Mesenchymal stem cell (in vitro differentiated cells and primary cell): ENCODE results near the gene AR.

Experiments used
- DNase-seq: peaks from one replicate; pipeline ENCODE4 v3.0.0-alpha.2; 2013
- H2AFZ ChIP-seq: one replicate; pipeline ENCODE4 v1.6.1; 2013; ENCODE audit warnings: low read depth, mild to moderate bottlenecking, control low read depth, inconsistent platforms, low read length, moderate library complexity
- H2AK5ac ChIP-seq: 2 replicates; pipeline ENCODE4 v1.6.1; 2013; ENCODE audit warnings: low read length, moderate library complexity, mild to moderate bottlenecking, inconsistent platforms; ENCODE audit not compliant: severe bottlenecking
- H2BK120ac ChIP-seq: one replicate; pipeline ENCODE4 v1.6.1; 2013; ENCODE audit warnings: low read depth, mild to moderate bottlenecking, inconsistent platforms, low read length, moderate library complexity
- H2BK12ac ChIP-seq, 2 experiments: one replicate each; pipeline ENCODE4 v1.6.1; 2013; ENCODE audit warnings: inconsistent platforms in 2 of 2, low read length in 2 of 2, mild to moderate bottlenecking in 2 of 2, moderate library complexity in 2 of 2, control low read depth in 1 of 2
- H2BK15ac ChIP-seq: one replicate; pipeline ENCODE4 v1.6.1; 2013; ENCODE audit warnings: mild to moderate bottlenecking, low read depth, inconsistent platforms; ENCODE audit not compliant: poor library complexity, severe bottlenecking
- H2BK5ac ChIP-seq: 2 replicates; pipeline ENCODE4 v1.6.1; 2013; ENCODE audit warnings: low read depth, mild to moderate bottlenecking, low read length, control low read depth, inconsistent platforms; ENCODE audit not compliant: poor library complexity, severe bottlenecking
- H3K14ac ChIP-seq, 2 experiments: one replicate each; pipeline ENCODE4 v1.6.1; 2013; ENCODE audit warnings: inconsistent platforms in 2 of 2, low read length in 2 of 2, control low read depth in 1 of 2, mild to moderate bottlenecking in 1 of 2, moderate library complexity in 1 of 2
- H3K18ac ChIP-seq, 2 experiments: one replicate each; pipeline ENCODE4 v1.6.1; 2013; ENCODE audit warnings: inconsistent platforms in 2 of 2, low read length in 2 of 2, control low read depth in 1 of 2, low read depth in 1 of 2, mild to moderate bottlenecking in 1 of 2
- H3K23ac ChIP-seq, 2 experiments: one replicate each; pipeline ENCODE4 v1.6.1; 2013; ENCODE audit warnings: inconsistent platforms in 2 of 2, low read length in 2 of 2, mild to moderate bottlenecking in 2 of 2, moderate library complexity in 2 of 2, control low read depth in 1 of 2
- H3K27ac ChIP-seq: 2 replicates; pipeline ENCODE4 v1.5.1; 2013; ENCODE audit warnings: mild to moderate bottlenecking, moderate library complexity, low read length, control low read depth, inconsistent platforms; ENCODE audit not compliant: poor library complexity, severe bottlenecking
- H3K27me3 ChIP-seq, 2 experiments: 2 replicates each; pipeline versions ENCODE4 v1.6.1 to v1.7.0; 2013; ENCODE audit warnings: low read length in 2 of 2, mild to moderate bottlenecking in 2 of 2, moderate library complexity in 2 of 2, control low read depth in 1 of 2, inconsistent platforms in 1 of 2; ENCODE audit not compliant: control insufficient read depth in 1 of 2, insufficient read depth in 1 of 2
- H3K36me3 ChIP-seq, 2 experiments: 2 replicates each; pipeline versions ENCODE4 v1.6.1 to v1.7.0; 2013; ENCODE audit warnings: low read length in 2 of 2, control low read depth in 1 of 2, inconsistent platforms in 1 of 2, low read depth in 1 of 2, mild to moderate bottlenecking in 1 of 2; ENCODE audit not compliant: insufficient read depth in 2 of 2, control insufficient read depth in 1 of 2
- H3K4ac ChIP-seq, 2 experiments: one replicate each; pipeline ENCODE4 v1.6.1; 2013; ENCODE audit warnings: inconsistent platforms in 2 of 2, low read length in 2 of 2, mild to moderate bottlenecking in 2 of 2, moderate library complexity in 2 of 2, control low read depth in 1 of 2, low read depth in 1 of 2
- H3K4me1 ChIP-seq: 2 replicates; pipeline ENCODE4 v1.6.1; 2013; ENCODE audit warnings: low read depth, low read length, control low read depth; ENCODE audit not compliant: control insufficient read depth, insufficient read depth
- H3K4me2 ChIP-seq: 2 replicates; pipeline ENCODE4 v1.6.1; 2013; ENCODE audit warnings: low read length, mild to moderate bottlenecking, inconsistent platforms; ENCODE audit not compliant: poor library complexity, severe bottlenecking
- H3K4me3 ChIP-seq, 2 experiments: 2 replicates each; pipeline versions ENCODE4 v1.5.1 to v1.7.0; 2013; ENCODE audit warnings: low read length in 2 of 2, mild to moderate bottlenecking in 2 of 2, control low read depth in 1 of 2, low read depth in 1 of 2; ENCODE audit not compliant: insufficient read depth in 1 of 2
- H3K79me1 ChIP-seq: replicated peaks from 2 replicates; pipeline ENCODE4 v1.6.1; 2013; ENCODE audit warnings: mild to moderate bottlenecking, control low read depth, low read length, inconsistent platforms; ENCODE audit not compliant: poor library complexity, severe bottlenecking
- H3K9ac ChIP-seq: 2 replicates; pipeline ENCODE4 v1.7.0; 2013; ENCODE audit warnings: mild to moderate bottlenecking, low read length, moderate library complexity
- H3K9me3 ChIP-seq: 2 replicates; pipeline ENCODE4 v1.7.0; 2013; ENCODE audit warnings: mild to moderate bottlenecking, low read length; ENCODE audit not compliant: control insufficient read depth
- H4K8ac ChIP-seq: one replicate; pipeline ENCODE4 v1.6.1; 2013; ENCODE audit warnings: inconsistent platforms, mild to moderate bottlenecking, low read length, moderate library complexity
- H4K91ac ChIP-seq: one replicate; pipeline ENCODE4 v1.6.1; 2013; ENCODE audit warnings: mild to moderate bottlenecking, low read length, inconsistent platforms
- WGBS: methylation state at CpG from one replicate; pipeline ENCODE4 v1.1.7; 2013; ENCODE audit warnings: mixed read lengths; 5-methylcytosine and 5-hydroxymethylcytosine counted together

The AR gene

GRCh38 chrX:67726018-67726417, 182.2 kb downstream of the AR start:
- Histone ChIP-seq H3K36me3 (no peaks in the 10 kb centered on the region), H3K18ac (no peak overlapping the region), H2BK120ac (no peak overlapping the region), H2BK12ac (no peak overlapping the region), H2BK15ac (no peak overlapping the region), H3K79me1 (no peaks in the 10 kb centered on the region), H3K9ac (no peak overlapping the region), H2BK5ac (no peak overlapping the region), H4K8ac (no peak overlapping the region), H4K91ac (no peak overlapping the region), H3K27ac (no peak overlapping the region), H3K4me2 (no peak overlapping the region), H3K4ac (no peak overlapping the region), H3K23ac (no peak overlapping the region), H3K4me1 (no peaks in the 10 kb centered on the region), H3K9me3 (no peaks in the 10 kb centered on the region), H3K4me3 (no peak overlapping the region), H3K27me3 (peaks cover 0 to 13% of the 10 kb centered on the region in 2 experiments), H3K14ac (no peak overlapping the region), H2AFZ (no peak overlapping the region), H2AK5ac (no peak overlapping the region)
- no CpG with 5 or more reads among the region's 1 CpG for WGBS
- DNase-seq: no peak

- Histone ChIP-seq H2BK120ac (no peak overlapping the region), H3K23ac (no peak overlapping the region), H3K14ac (no peak overlapping the region), H3K4me1 (no peaks in the 10 kb centered on the region), H2BK15ac (no peak overlapping the region), H4K91ac (no peak overlapping the region), H4K8ac (no peak overlapping the region), H2AK5ac (no peak overlapping the region), H2BK12ac (no peak overlapping the region), H3K9me3 (no peaks in the 10 kb centered on the region), H3K79me1 (no peaks in the 10 kb centered on the region), H2AFZ (no peak overlapping the region), H3K4ac (no peak overlapping the region), H3K9ac (no peak overlapping the region), H3K4me2 (no peak overlapping the region), H3K27me3 (peaks cover 0 to 8% of the 10 kb centered on the region in 2 experiments), H2BK5ac (no peak overlapping the region), H3K4me3 (no peak overlapping the region), H3K27ac (no peak overlapping the region), H3K18ac (no peak overlapping the region), H3K36me3 (no peaks in the 10 kb centered on the region)
- no peak for DNase-seq
- 100% methylated on average over 1 of the region's 2 CpGs for WGBS
Measured at GRCh38 chrX:67727576-67727975, 183.8 kb downstream of the AR start.

- no peak overlapping the region for H4K8ac ChIP-seq
- no peaks in the 10 kb centered on the region for H3K9me3 ChIP-seq
- no peak overlapping the region for H3K9ac ChIP-seq
- no peak overlapping the region for H2BK15ac ChIP-seq
- H2BK5ac ChIP-seq: no peak overlapping the region
- no peak overlapping the region for H3K4me3 ChIP-seq
- no peak overlapping the region for H2AFZ ChIP-seq
- peaks cover 0 to 14% of the 10 kb centered on the region in 2 experiments for H3K27me3 ChIP-seq
- H3K18ac ChIP-seq: no peak overlapping the region
- no peaks in the 10 kb centered on the region for H3K4me1 ChIP-seq
- H3K27ac ChIP-seq: no peak overlapping the region
- H3K4ac ChIP-seq: no peak overlapping the region
- H2AK5ac ChIP-seq: no peak overlapping the region
- no peak overlapping the region for H3K23ac ChIP-seq
- DNase-seq: no peak
- H4K91ac ChIP-seq: no peak overlapping the region
- H3K14ac ChIP-seq: no peak overlapping the region
- no peaks in the 10 kb centered on the region for H3K79me1 ChIP-seq
- no peaks in the 10 kb centered on the region for H3K36me3 ChIP-seq
- H2BK12ac ChIP-seq: no peak overlapping the region
- no peak overlapping the region for H3K4me2 ChIP-seq
- 100% methylated on average over 1 of the region's 2 CpGs for WGBS
- no peak overlapping the region for H2BK120ac ChIP-seq
Measured at GRCh38 chrX:67730296-67730695, 186.5 kb downstream of the AR start.

- H4K91ac ChIP-seq: no peak overlapping the region
- no peak overlapping the region for H2BK5ac ChIP-seq
- H3K27me3 ChIP-seq: peaks cover 0 to 17% of the 10 kb centered on the region in 2 experiments
- no peak overlapping the region for H3K9ac ChIP-seq
- no peak overlapping the region for H4K8ac ChIP-seq
- H3K4me1 ChIP-seq: no peaks in the 10 kb centered on the region
- H3K4me2 ChIP-seq: no peak overlapping the region
- no peak overlapping the region for H2BK15ac ChIP-seq
- no peaks in the 10 kb centered on the region for H3K36me3 ChIP-seq
- no peak for DNase-seq
- no peak overlapping the region for H2AK5ac ChIP-seq
- H2AFZ ChIP-seq: no peak overlapping the region
- no peak overlapping the region for H3K14ac ChIP-seq
- H3K23ac ChIP-seq: no peak overlapping the region
- no peak overlapping the region for H2BK12ac ChIP-seq
- no peaks in the 10 kb centered on the region for H3K9me3 ChIP-seq
- no peak overlapping the region for H3K4ac ChIP-seq
- H3K79me1 ChIP-seq: no peaks in the 10 kb centered on the region
- no peak overlapping the region for H2BK120ac ChIP-seq
- no peak overlapping the region for H3K4me3 ChIP-seq
- H3K27ac ChIP-seq: no peak overlapping the region
- no peak overlapping the region for H3K18ac ChIP-seq
Measured at GRCh38 chrX:67731061-67731460, 187.2 kb downstream of the AR start.
